Right cardiac atrium (tissue), 5 donors: ENCODE results near the gene CIITA. TPM values are rescaled to one million over a fixed set of nuclear protein-coding genes. Genes with fewer than 3 reads are reported as not detected.

ENCODE experiments used
- ATAC-seq, 2 donors: fragments of 200-7000 bp; cut with Tn5 transposase; one replicate each; pipeline versions ENCODE4 v1.8.0 to v1.9.1; 2020; ENCODE audit warnings: moderate library complexity in 2 of 2, mild to moderate bottlenecking in 1 of 2
- DNase-seq, 3 donors: peaks; one replicate each; pipeline ENCODE4 v3.0.0-alpha.2; 2020
- H3K27ac ChIP-seq: one replicate; pipeline ENCODE4 v1.5.1; 2013; ENCODE audit warnings: mild to moderate bottlenecking, low read length, control low read depth, moderate library complexity
- H3K27me3 ChIP-seq: one replicate; pipeline ENCODE4 v1.6.1; 2013; ENCODE audit not compliant: control insufficient read depth, insufficient read depth
- H3K4me1 ChIP-seq: one replicate; pipeline ENCODE4 v1.6.1; 2013; ENCODE audit warnings: low read length; ENCODE audit not compliant: control insufficient read depth, insufficient read depth
- H3K4me3 ChIP-seq: one replicate; pipeline ENCODE4 v1.5.1; 2013; ENCODE audit warnings: low read length, control low read depth
- H3K9me3 ChIP-seq: one replicate; pipeline ENCODE4 v1.6.1; 2013; ENCODE audit warnings: low read length; ENCODE audit not compliant: control insufficient read depth
- whole genome bisulfite sequencing: extraction: QIAGEN DNeasy Blood & Tissue Kit; methylation state at CpG from one replicate; pipeline ENCODE4 v1.1.7; 2013; 5-methylcytosine and 5-hydroxymethylcytosine counted together
- intact Hi-C, 4 donors: fragments of 100-400 bp; cut with DNase I; formaldehyde crosslinking; loops; one replicate each; pipeline versions ENCODE4 v1.11.0 to v1.14.0; 2022 to 2023
- polyA plus RNA-seq: library from polyadenylated mRNA; stranded (reverse); fragments of 200-250 nt; gene quantifications from one replicate; pipeline ENCODE4 v1.2.3, GENCODE V29; 2013
- total RNA-seq, 4 donors: library from RNA; stranded (reverse); fragmentation: NEBNext Ultra II Directional; extraction: Animal tissue kit (Norgen Biotek cat#: 25700); gene quantifications; one replicate each; pipeline ENCODE4 v1.2.1, GENCODE V29; 2021
- donor health status: healthy with polysubstance abuse.
- donor health status: DM: no; HTN: yes; CAD: no.
- donor health status: DM: no; HTN: no; CAD: no.
- donor health status: DM: no; HTN: yes; CAD: no; lungs with severe emphysema.
- donor health status: DM: yes; HTN: yes; CAD: no.

Gene CIITA
- total and polyA plus RNA-seq, 5 donors: 5.3 to 9.1 (median 7.3) TPM

DNA sequence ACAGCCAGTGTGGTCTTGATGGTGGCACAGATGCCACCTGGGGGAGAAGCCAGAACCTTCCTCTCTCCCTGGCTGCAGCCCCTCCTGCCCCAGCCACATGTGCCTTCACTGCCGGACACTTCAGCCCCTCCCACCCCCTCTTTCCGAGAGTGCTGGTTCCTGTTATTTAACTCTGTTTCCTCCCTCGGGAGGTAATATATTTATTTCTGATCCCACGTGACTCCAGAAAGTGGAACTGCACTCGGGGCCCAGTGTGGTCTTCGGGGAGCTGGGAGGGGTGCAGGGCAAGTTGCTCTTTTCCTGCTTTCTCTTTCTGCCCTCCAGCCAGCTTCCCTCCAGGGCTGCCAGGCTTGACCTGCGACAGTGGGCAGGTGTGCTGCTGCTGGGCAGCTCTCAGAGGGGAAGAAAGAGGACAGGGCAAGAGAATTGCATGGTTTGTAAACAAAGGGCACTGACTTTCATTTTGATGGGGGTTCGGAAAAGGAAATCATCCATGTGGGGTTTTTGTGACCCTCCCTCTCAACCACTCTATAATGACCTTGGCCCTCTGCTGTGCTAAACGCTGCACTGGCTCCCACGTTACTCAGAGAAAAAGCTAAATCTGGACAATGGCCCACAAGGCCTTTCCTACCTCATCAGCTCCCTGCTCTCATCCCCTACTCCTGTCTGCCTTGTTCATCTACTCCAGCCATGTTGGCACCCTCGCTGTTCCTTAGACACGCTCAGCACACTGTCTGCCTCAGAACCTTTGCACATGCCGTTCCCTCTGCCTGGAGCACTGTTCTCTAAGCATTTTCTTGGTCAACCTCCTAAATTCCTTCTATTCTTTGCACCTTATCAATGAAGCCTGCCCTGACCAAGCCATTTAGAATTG is 8.2 kb upstream of the CIITA start:
- Histone ChIP-seq H3K4me3 (no peak overlapping the region), H3K4me1 (peaks cover 7% of the 10 kb centered on the region), H3K27ac (peak overlapping the region; percentile 63), H3K9me3 (no peaks in the 10 kb centered on the region), H3K27me3 (no peaks in the 10 kb centered on the region)
- DNase-seq (peak; percentile 42 to 80 (median 77)), ATAC-seq (peak; percentile 55 to 61)
- WGBS: 41% methylated on average over 13 of the region's 13 CpGs
- intact Hi-C loops: no loop called here

- intact Hi-C loops: no loop called here
- Histone ChIP-seq H3K9me3 (no peaks in the 10 kb centered on the region), H3K27me3 (no peaks in the 10 kb centered on the region), H3K4me1 (peaks cover 7% of the 10 kb centered on the region), H3K27ac (peak overlapping the region; percentile 27), H3K4me3 (no peak overlapping the region)
- ATAC-seq: no peak
- WGBS: 84% methylated on average over 5 of the region's 5 CpGs
- DNase-seq: no peak
Observed at GRCh38 chr16:10870137-10870776, 6.7 kb upstream of the CIITA start.

DNA sequence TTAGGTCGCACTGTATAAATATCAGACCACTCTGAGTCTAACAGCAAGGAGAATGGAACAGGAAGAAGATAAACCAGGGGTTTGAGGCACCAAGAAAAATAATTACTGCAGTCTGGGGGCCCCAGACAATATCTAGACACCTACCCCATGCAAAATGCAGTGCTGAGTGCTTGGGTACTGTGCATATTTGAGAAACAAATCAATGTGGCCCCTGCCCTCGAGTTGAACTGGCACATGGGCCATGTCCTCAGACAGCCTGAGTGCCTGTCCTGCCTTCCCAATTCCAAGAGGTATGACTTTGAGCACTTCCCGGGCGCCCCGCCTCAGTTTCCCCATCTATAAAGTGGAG is 6.2 kb upstream of the CIITA start:
- Histone ChIP-seq H3K4me3 (no peak overlapping the region), H3K9me3 (no peaks in the 10 kb centered on the region), H3K4me1 (peaks cover 7% of the 10 kb centered on the region), H3K27ac (peak overlapping the region; percentile 8), H3K27me3 (no peaks in the 10 kb centered on the region)
- WGBS: 81% methylated on average over 5 of the region's 5 CpGs
- intact Hi-C loops: no loop called here
- ATAC-seq: no peak
- no peak for DNase-seq

GRCh38 chr16:10871157-10871991 is 5.6 kb upstream of the CIITA start:
- 38% methylated on average over 10 of the region's 10 CpGs for WGBS
- H3K27me3 ChIP-seq: no peaks in the 10 kb centered on the region
- DNase-seq: peak; percentile 40 to 61 (median 56)

GRCh38 chr16:10876315-10876714 is 687 bp upstream of the CIITA start:
- no peaks in the 10 kb centered on the region for H3K9me3 ChIP-seq
- intact Hi-C loops: no loop called here
- H3K4me1 ChIP-seq: no peaks in the 10 kb centered on the region
- 93% methylated on average over 2 of the region's 2 CpGs for WGBS
- ATAC-seq (no peak), DNase-seq (no peak)
- no peak overlapping the region for H3K27ac ChIP-seq
- no peaks in the 10 kb centered on the region for H3K27me3 ChIP-seq
- H3K4me3 ChIP-seq: no peak overlapping the region

More at GRCh38 chr16:10871157-10871991, 5.6 kb upstream of the CIITA start:
- Histone ChIP-seq H3K4me3 (no peak overlapping the region), H3K27ac (peak overlapping the region; percentile 68), H3K9me3 (no peaks in the 10 kb centered on the region), H3K4me1 (peaks cover 7% of the 10 kb centered on the region)
- ATAC-seq: peak; percentile 72 to 88
- intact Hi-C loops: no loop called here

GRCh38 chr16:10877472-10877946 is 507 bp downstream of the CIITA start:
- H3K27ac ChIP-seq: no peak overlapping the region
- no peak overlapping the region for H3K4me3 ChIP-seq
- no peak for DNase-seq
- no peaks in the 10 kb centered on the region for H3K9me3 ChIP-seq
- H3K4me1 ChIP-seq: no peaks in the 10 kb centered on the region
- WGBS: 73% methylated on average over 8 of the region's 8 CpGs
- intact Hi-C loops: no loop called here
- no peak for ATAC-seq
- no peaks in the 10 kb centered on the region for H3K27me3 ChIP-seq

DNA sequence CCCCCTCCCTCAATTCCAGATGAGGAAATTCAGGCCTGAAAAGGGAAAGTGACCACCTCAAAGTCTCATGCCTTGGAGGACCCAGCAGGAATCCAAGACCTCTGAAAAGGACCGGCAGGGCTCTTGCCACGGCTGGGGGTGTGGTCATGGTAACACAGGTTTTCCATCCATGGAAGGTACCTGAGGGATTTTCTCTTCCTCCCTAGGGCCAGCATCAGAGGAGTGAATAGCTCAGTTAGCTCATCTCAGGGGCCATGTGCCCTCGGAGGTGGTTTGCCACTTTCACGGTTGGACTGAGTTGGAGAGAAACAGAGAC is 1.3 kb downstream of the CIITA start:
- Histone ChIP-seq H3K4me1 (no peaks in the 10 kb centered on the region), H3K27me3 (no peaks in the 10 kb centered on the region), H3K9me3 (no peaks in the 10 kb centered on the region), H3K27ac (no peak overlapping the region), H3K4me3 (peak overlapping the region; percentile 69)
- WGBS: 26% methylated on average over 4 of the region's 4 CpGs
- intact Hi-C loops: no loop called here
- DNase-seq (no peak), ATAC-seq (no peak)

DNA sequence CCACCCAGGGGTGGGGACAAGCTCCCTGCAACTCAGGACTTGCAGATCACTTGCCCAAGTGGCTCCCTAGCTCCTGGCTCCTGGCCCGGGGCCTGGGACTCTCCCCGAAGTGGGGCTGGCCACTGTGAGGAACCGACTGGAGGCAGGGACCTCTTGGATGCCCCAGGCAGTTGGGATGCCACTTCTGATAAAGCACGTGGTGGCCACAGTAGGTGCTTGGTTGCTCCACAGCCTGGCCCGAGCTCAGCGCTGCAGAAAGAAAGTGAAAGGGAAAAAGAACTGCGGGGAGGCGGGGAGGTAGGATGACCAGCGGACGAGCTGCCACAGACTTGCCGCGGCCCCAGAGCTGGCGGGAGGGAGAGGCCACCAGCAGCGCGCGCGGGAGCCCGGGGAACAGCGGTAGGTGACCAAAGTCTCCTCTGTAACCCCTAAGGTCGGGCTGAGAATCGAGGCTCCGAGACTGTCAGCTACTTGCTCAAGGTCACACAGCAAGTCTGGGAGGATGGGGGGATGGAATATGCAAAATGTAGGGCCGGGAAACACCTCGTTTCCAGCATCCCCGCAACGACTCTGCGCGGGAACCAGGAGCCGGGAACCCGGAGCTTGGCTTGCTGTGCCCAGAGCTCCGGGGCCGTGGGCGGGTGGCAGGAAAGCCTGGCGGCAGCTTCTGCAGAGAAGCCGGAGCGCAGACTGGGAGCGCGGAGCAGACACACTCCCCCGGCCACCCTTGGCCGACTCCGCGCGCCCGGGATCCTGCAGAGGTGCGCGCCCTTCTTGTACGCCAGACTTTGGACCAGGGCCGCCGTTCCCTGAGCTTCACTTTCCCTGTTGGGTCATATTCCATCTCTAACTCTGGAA is 1.9 kb downstream of the CIITA start:
- WGBS: 2% methylated on average over 49 of the region's 49 CpGs
- no peaks in the 10 kb centered on the region for H3K27me3 ChIP-seq
- peak overlapping the region; percentile 69 for H3K4me3 ChIP-seq
- ATAC-seq: peak; percentile 74 to 78
- peak overlapping the region; percentile 48 for H3K27ac ChIP-seq
- DNase-seq: peak; percentile 41 to 78 (median 77)
- no peaks in the 10 kb centered on the region for H3K4me1 ChIP-seq
- intact Hi-C loops: no loop called here
- no peaks in the 10 kb centered on the region for H3K9me3 ChIP-seq

DNA sequence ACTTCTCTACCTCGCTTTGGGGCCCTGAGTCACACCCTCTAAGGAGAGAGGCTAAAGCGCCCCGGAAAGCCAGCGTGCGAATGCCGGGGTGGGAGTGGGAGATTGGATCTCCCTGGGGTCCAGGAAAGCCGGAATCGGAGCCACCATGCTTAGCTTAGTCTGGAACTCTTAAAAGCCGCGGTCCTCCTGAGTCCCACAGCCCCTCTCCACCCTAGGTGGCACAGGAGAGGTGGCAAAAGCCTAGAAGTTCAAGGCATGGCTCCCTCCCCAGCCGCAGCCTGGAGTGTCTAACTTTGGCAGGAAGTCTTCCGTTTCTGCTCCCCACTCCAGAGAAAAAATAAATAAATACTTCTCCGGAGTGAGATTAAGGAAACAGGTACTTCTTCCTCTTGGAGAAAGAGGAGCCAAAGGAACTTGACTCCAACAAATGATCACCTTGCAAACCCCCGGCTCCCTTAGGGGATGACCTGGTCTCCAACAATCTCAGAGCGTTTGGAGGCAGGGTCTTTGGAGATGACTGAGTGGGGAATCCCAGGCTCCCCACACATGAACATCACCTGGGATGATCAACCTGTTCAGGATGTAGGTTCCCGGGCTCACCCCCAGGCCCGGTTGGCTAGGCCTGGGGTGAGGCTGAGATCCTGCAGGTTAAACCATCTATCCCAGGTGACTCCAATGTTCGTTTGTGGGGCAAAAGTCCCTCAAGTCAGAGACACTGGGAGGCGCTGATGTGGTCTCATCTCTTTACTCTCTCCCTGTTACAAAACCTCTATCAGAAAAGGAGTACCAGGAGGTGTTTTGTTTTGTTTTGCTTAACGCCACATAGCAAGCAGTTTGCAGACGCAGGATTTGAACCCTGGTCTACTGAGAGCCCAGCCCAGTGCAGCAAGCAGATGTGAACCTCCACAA is 2.9 kb downstream of the CIITA start:
- Histone ChIP-seq H3K9me3 (no peaks in the 10 kb centered on the region), H3K27me3 (no peaks in the 10 kb centered on the region)
- no peak for ATAC-seq

More for the DNA sequence above, 2.9 kb downstream of the CIITA start:
- peak overlapping the region; percentile 69 for H3K4me3 ChIP-seq
- peak overlapping the region; percentile 48 for H3K27ac ChIP-seq
- intact Hi-C loops: no loop called here
- WGBS: 40% methylated on average over 21 of the region's 21 CpGs
- H3K4me1 ChIP-seq: no peaks in the 10 kb centered on the region
- DNase-seq: no peak
